ENCODE data around the gene ACSL1. TPM values are rescaled to one million over a fixed set of nuclear protein-coding genes. Genes with fewer than 3 reads are reported as not detected.

Gene ACSL1
- total and polyA plus RNA-seq, 2 experiments from 2014 or later, result 6.2 to 13.1 TPM

- no peaks in the 10 kb centered on the region for H3F3A ChIP-seq (replicated peaks; ENCODE audit: low read depth)
- DNase-seq (ENCODE audit: low spot score) (no peak), ATAC-seq (no peak)
- no peaks in the 10 kb centered on the region for H4K20me1 ChIP-seq (replicated peaks; ENCODE audit: insufficient read depth)
- H3K27ac ChIP-seq (ENCODE audit: low read depth), result no peak overlapping the region
- H3K36me3 Mint-ChIP-seq (ENCODE audit: low read depth), result no peaks in the 10 kb centered on the region
- H3K27me3 Mint-ChIP-seq (ENCODE audit: insufficient read depth, low read depth, poor library complexity), result peaks cover 7% of the 10 kb centered on the region
- no peaks in the 10 kb centered on the region for H3K27me3 ChIP-seq (ENCODE audit: insufficient read depth)
- TF ChIP-seq ZNF462 (CRISPR knock-in tag; IDR thresholded peaks at IDR 0.05) (no peak), POLR2AphosphoS5 (IDR thresholded peaks at IDR 0.05; ENCODE audit: low read depth) (no peak), REST (IDR thresholded peaks at IDR 0.05; ENCODE audit: unreplicated experiment) (no peak), ETS1 (IDR thresholded peaks at IDR 0.05) (no peak), STAT1 (IDR thresholded peaks at IDR 0.05; ENCODE audit: unreplicated experiment) (no peak), EZH2 (IDR thresholded peaks at IDR 0.05; ENCODE audit: low read depth, unreplicated experiment) (no peak), CTCF (conservative IDR thresholded peaks at IDR 0.05; ENCODE audit: low read depth in 2 of 2) (no peak)
- peaks cover 22% of the 10 kb centered on the region for H3K4me1 Mint-ChIP-seq
- peaks cover 6% of the 10 kb centered on the region for H3K4me1 ChIP-seq (ENCODE audit: insufficient read depth)
- H3K79me2 ChIP-seq (replicated peaks; ENCODE audit: insufficient read depth), result no peaks in the 10 kb centered on the region
- H3K4me2 ChIP-seq, result no peak overlapping the region
- H3K4me3 Mint-ChIP-seq, result no peak overlapping the region
- no peaks in the 10 kb centered on the region for H3K9me3 Mint-ChIP-seq
- H2AFZ ChIP-seq, result no peak overlapping the region
- H3K9me2 ChIP-seq (ENCODE audit: insufficient read depth), result no peaks in the 10 kb centered on the region
- no peak overlapping the region for H3K27ac Mint-ChIP-seq
- H3K36me3 ChIP-seq (ENCODE audit: insufficient read depth), result no peaks in the 10 kb centered on the region
- no peak overlapping the region for H3K4me3 ChIP-seq
These were observed 11.1 kb downstream of the ACSL1 start for GRCh38 chr4:184814686-184815045.

Measured in GM23338 (cell line).